Gastrocnemius medialis (tissue), 4 donors: ENCODE data around the gene PANK4.

ENCODE experiments used
- CTCF ChIP-seq, 5 experiments: fragments of 450-650 bp in 3 of 5; fragments of 200-600 bp in 2 of 5; sonication (generic) in 2 of 5; IDR thresholded peaks in 4 of 5; conservative IDR thresholded peaks in 1 of 5; 1 replicate in 4 of 5; 2 replicates in 1 of 5; pipeline ENCODE4 v1.5.1; 2016 to 2019; ENCODE audit warnings: antibody characterized with exemption in 5 of 5, mild to moderate bottlenecking in 3 of 5, moderate library complexity in 3 of 5
- POLR2A ChIP-seq, 2 donors: fragments of 450-650 bp; IDR thresholded peaks; one replicate each; pipeline ENCODE4 v1.6.1; 2017; ENCODE audit warnings: antibody characterized with exemption in 2 of 2, mild to moderate bottlenecking in 2 of 2, moderate library complexity in 2 of 2

GRCh38 chr1:2523891-2524609 lies 2.3 kb downstream of the PANK4 start:
- TF ChIP-seq CTCF (IDR thresholded peaks at IDR 0.05 in 4 of 5, conservative IDR thresholded peaks at IDR 0.05 in 1 of 5) (no peak), POLR2A (IDR thresholded peaks at IDR 0.05) (no peak)
